OCI-LY3 (cell line): ENCODE data around the gene MINK1.
"Not testable (repeated sequence)": the region's sequence is repeated elsewhere in the genome, so short reads cannot be mapped to it uniquely, and the experiment has no call there.

Experiments used
- H2AFZ ChIP-seq: fragments of 200-600, 300-600 bp; shearing (Covaris generic); 2 replicates; pipeline ENCODE4 v1.6.0; 2014; ENCODE audit warnings: antibody characterized with exemption, low read depth, low read length
- H3K27ac ChIP-seq: fragments of 200-600, 300-600 bp; sonication (generic); 2 replicates; pipeline ENCODE4 v1.5.1; 2014; ENCODE audit warnings: mild to moderate bottlenecking, low read length, moderate library complexity, mixed read lengths
- H3K27me3 ChIP-seq: fragments of 200-600, 300-600 bp; sonication (generic); 2 replicates; pipeline ENCODE4 v1.6.1; 2014; ENCODE audit warnings: low read depth, low read length, mixed read lengths
- H3K36me3 ChIP-seq: fragments of 200-600, 300-600 bp; sonication (generic); replicated peaks from 2 replicates; pipeline ENCODE3; 2014; ENCODE audit warnings: low read depth, low read length, mixed read lengths
- H3K4me1 ChIP-seq: fragments of 300-600, 200-600 bp; sonication (generic); 2 replicates; pipeline ENCODE4 v1.6.1; 2014; ENCODE audit warnings: low read length, mixed read lengths
- H3K4me2 ChIP-seq: fragments of 200-600, 300-600 bp; sonication (generic); 2 replicates; pipeline ENCODE4 v1.6.1; 2014; ENCODE audit warnings: low read length, mixed read lengths
- H3K4me3 ChIP-seq: fragments of 300-600, 200-600 bp; sonication (generic); 2 replicates; pipeline ENCODE4 v1.5.1; 2014; ENCODE audit warnings: antibody characterized with exemption, mild to moderate bottlenecking, low read length, moderate library complexity
- H3K79me2 ChIP-seq: fragments of 300-600, 200-600 bp; shearing (Covaris generic); 2 replicates; pipeline ENCODE4 v1.6.1; 2014; ENCODE audit warnings: mild to moderate bottlenecking, low read length, mixed read lengths
- H3K9ac ChIP-seq: fragments of 300-600, 200-600 bp; shearing (Covaris generic); 2 replicates; pipeline ENCODE4 v1.6.0; 2014; ENCODE audit warnings: mild to moderate bottlenecking, low read length, moderate library complexity
- H3K9me3 ChIP-seq: fragments of 200-600, 300-600 bp; shearing (Covaris generic); 2 replicates; pipeline ENCODE4 v1.6.1; 2014; ENCODE audit warnings: low read length, mixed read lengths; ENCODE audit not compliant: insufficient read depth
- H4K20me1 ChIP-seq: fragments of 200-600, 300-600 bp; sonication (generic); 2 replicates; pipeline ENCODE4 v1.6.1; 2016; ENCODE audit warnings: low read length, mixed read lengths; ENCODE audit not compliant: insufficient read depth
- CTCF ChIP-seq: fragments of 200-600, 300-600 bp; sonication (generic); IDR thresholded peaks from 2 replicates; pipeline ENCODE4 v1.5.1; 2014; ENCODE audit warnings: antibody characterized with exemption, low read length, low read depth
- EZH2phosphoT487 ChIP-seq: fragments of 200-600 bp; shearing (Covaris generic); IDR thresholded peaks from 2 replicates; pipeline ENCODE4 v1.6.1; 2018; ENCODE audit warnings: antibody characterized with exemption, mixed run types, low read depth

MINK1 gene

GRCh38 chr17:4901108-4901647 is 68.0 kb downstream of the MINK1 start:
- Histone ChIP-seq H4K20me1 (no peaks in the 10 kb centered on the region), H3K4me2 (no peak overlapping the region), H3K9me3 (no peaks in the 10 kb centered on the region), H3K4me1 (peaks cover 15% of the 10 kb centered on the region), H3K79me2 (no peaks in the 10 kb centered on the region), H3K27me3 (no peaks in the 10 kb centered on the region), H3K4me3 (no peak overlapping the region), H3K27ac (no peak overlapping the region), H3K36me3 (no peaks in the 10 kb centered on the region), H3K9ac (no peak overlapping the region), H2AFZ (no peak overlapping the region)
- TF ChIP-seq CTCF: no peak
- no peak for TF ChIP-seq EZH2phosphoT487

- no peak for TF ChIP-seq EZH2phosphoT487
- TF ChIP-seq CTCF: no peak
- Histone ChIP-seq H3K9ac (no peak overlapping the region), H2AFZ (no peak overlapping the region), H3K9me3 (no peaks in the 10 kb centered on the region), H3K79me2 (no peaks in the 10 kb centered on the region), H3K36me3 (no peaks in the 10 kb centered on the region), H3K27me3 (no peaks in the 10 kb centered on the region), H3K4me2 (no peak overlapping the region), H4K20me1 (no peaks in the 10 kb centered on the region), H3K4me3 (no peak overlapping the region), H3K27ac (no peak overlapping the region), H3K4me1 (peaks cover 15% of the 10 kb centered on the region)
These were observed 68.7 kb downstream of the MINK1 start for GRCh38 chr17:4901648-4902344.

GRCh38 chr17:4902540-4902939 is 69.4 kb downstream of the MINK1 start:
- no peak overlapping the region for H3K27ac ChIP-seq
- no peaks in the 10 kb centered on the region for H4K20me1 ChIP-seq
- TF ChIP-seq EZH2phosphoT487: no peak
- no peak for TF ChIP-seq CTCF
- no peaks in the 10 kb centered on the region for H3K79me2 ChIP-seq
- no peak overlapping the region for H2AFZ ChIP-seq
- no peak overlapping the region for H3K9ac ChIP-seq
- H3K36me3 ChIP-seq: no peaks in the 10 kb centered on the region
- H3K27me3 ChIP-seq: no peaks in the 10 kb centered on the region
- H3K4me3 ChIP-seq: no peak overlapping the region
- peaks cover 15% of the 10 kb centered on the region for H3K4me1 ChIP-seq
- no peak overlapping the region for H3K4me2 ChIP-seq
- H3K9me3 ChIP-seq: no peaks in the 10 kb centered on the region

- no peak within 1 kb of the TSS for H3K9ac ChIP-seq
- no peak for TF ChIP-seq EZH2phosphoT487
- TF ChIP-seq CTCF: peak; percentile 63
- H3K79me2 ChIP-seq: no peaks in the 10 kb centered on the region
- H3K4me1 ChIP-seq: peaks cover 15% of the 10 kb centered on the region
- H3K36me3 ChIP-seq: no peaks in the 10 kb centered on the region
- no peak within 1 kb of the TSS; the same call in 1 of the 2 replicates for H3K4me3 ChIP-seq
- H3K4me2 ChIP-seq: peak within 1 kb of the TSS; percentile 34
- H3K9me3 ChIP-seq: no peaks in the 10 kb centered on the region
- no peak within 1 kb of the TSS for H3K27ac ChIP-seq
- no peaks in the 10 kb centered on the region for H3K27me3 ChIP-seq
- H4K20me1 ChIP-seq: no peaks in the 10 kb centered on the region
- no peak within 1 kb of the TSS for H2AFZ ChIP-seq
These were observed 70.1 kb downstream of the MINK1 start, which contains the start of gene CHRNE for GRCh38 chr17:4903051-4903818. Gene CHRNE (minus strand): TSS chr17:4903098. CDS start chr17:4903063, 35 bp downstream.

- not testable (repeated sequence) for H3K9ac ChIP-seq, H3K27me3 ChIP-seq, H3K79me2 ChIP-seq, H3K9me3 ChIP-seq, H2AFZ ChIP-seq, H3K4me2 ChIP-seq, H3K4me3 ChIP-seq, H3K27ac ChIP-seq, H4K20me1 ChIP-seq, H3K36me3 ChIP-seq
- H3K4me1 ChIP-seq: peaks cover 15% of the 10 kb centered on the region
These were observed 73.5 kb downstream of the MINK1 start for GRCh38 chr17:4906642-4907041.
